SJCRH30 (cell line): ENCODE data around the gene ATRX. TPM values are rescaled to one million over a fixed set of nuclear protein-coding genes. Genes with fewer than 3 reads are reported as not detected.
A peak's percentile ranks its signal among the peaks of the same experiment; 100 is the strongest.
"Not testable (repeated sequence)": the region's sequence is repeated elsewhere in the genome, so short reads cannot be mapped to it uniquely, and the experiment has no call there.

Experiments
- DNase-seq, 2 experiments: peaks; one replicate each; pipeline ENCODE4 v3.0.0-alpha.2; 2015 to 2020
- H3K27ac ChIP-seq: fragments of 250-450 bp; sonication (Bioruptor Pico); 2 replicates; pipeline ENCODE4 v1.5.1; 2020; ENCODE audit warnings: mild to moderate bottlenecking, moderate library complexity
- H3K27me3 ChIP-seq: fragments of 250-450 bp; sonication (Bioruptor Pico); 2 replicates; pipeline ENCODE4 v1.5.1; 2020; ENCODE audit warnings: mild to moderate bottlenecking, moderate library complexity
- H3K36me3 ChIP-seq: fragments of 250-450 bp; sonication (Bioruptor Pico); 2 replicates; pipeline ENCODE4 v1.5.1; 2020; ENCODE audit warnings: mild to moderate bottlenecking, moderate library complexity
- H3K4me1 ChIP-seq: fragments of 250-450 bp; sonication (Bioruptor Pico); 2 replicates; pipeline ENCODE4 v1.5.1; 2020; ENCODE audit warnings: mild to moderate bottlenecking, moderate library complexity
- H3K4me3 ChIP-seq: fragments of 250-450 bp; sonication (Bioruptor Pico); 2 replicates; pipeline ENCODE4 v1.5.1; 2020; ENCODE audit warnings: mild to moderate bottlenecking, moderate library complexity
- H3K9me3 ChIP-seq: fragments of 250-450 bp; sonication (Bioruptor Pico); replicated peaks from 2 replicates; pipeline ENCODE4 v1.5.1; 2020; ENCODE audit warnings: mild to moderate bottlenecking, moderate library complexity
- total RNA-seq: library from RNA; depleted of rRNA; stranded (reverse); fragments of >200 nt; shearing (Covaris generic); gene quantifications from 2 replicates; pipeline ENCODE4 v1.2.3, GENCODE V29; 2014

Gene ATRX
- total RNA-seq, 1 experiment from 2014 or later = 81.2 TPM

DNA sequence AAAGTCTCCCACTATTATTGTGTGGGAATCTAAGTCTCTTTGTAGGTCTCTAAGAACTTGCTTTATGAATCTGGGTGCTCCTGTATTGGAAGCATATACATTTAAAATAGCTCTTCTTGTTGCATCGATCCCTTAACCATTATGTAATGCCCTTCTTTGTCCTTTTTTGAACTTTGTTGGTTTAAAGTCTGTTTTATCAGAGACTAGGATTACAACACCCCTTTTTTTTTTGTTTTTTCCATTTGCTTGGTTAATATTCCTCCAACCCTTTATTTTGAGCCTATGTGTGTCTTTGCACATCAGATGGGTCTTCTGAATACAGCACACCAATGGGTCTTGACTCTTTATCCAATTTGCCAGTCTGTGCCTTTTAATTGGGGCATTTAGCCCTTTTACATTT is 32.1 kb downstream of the ATRX start:
- not testable (repeated sequence) for H3K9me3 ChIP-seq, H3K4me3 ChIP-seq, H3K36me3 ChIP-seq, DNase-seq, H3K27me3 ChIP-seq, H3K27ac ChIP-seq
- peaks cover 10% of the 10 kb centered on the region for H3K4me1 ChIP-seq

GRCh38 chrX:77749695-77750094 is 36.3 kb downstream of the ATRX start:
- H3K36me3 ChIP-seq = no peaks in the 10 kb centered on the region
- H3K4me1 ChIP-seq = peaks cover 15% of the 10 kb centered on the region
- peak overlapping the region; percentile 97 for H3K27ac ChIP-seq
- no peaks in the 10 kb centered on the region for H3K27me3 ChIP-seq
- no peak overlapping the region for H3K4me3 ChIP-seq
- no peaks in the 10 kb centered on the region for H3K9me3 ChIP-seq
- peak; percentile 86 to 90 for DNase-seq

DNA sequence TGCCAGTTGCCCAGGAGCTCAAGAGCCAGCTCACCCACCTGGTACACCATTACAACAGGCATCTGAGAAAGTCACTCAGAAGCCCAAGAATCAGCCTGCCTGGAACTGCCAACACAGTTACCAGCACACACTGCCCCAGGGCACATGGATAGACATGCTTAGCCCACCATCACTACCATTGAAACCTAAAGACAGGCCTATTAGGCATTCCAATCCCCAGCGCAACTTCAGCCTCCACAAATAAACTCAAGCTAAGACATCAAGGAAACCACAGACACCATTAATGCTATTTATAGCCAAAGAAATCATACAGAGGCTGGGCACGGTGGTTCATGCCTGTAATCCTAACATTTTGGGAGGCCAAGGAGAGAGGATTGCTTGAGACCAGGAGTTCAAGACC is 42.3 kb downstream of the ATRX start:
- H3K27me3 ChIP-seq = no peaks in the 10 kb centered on the region
- DNase-seq = peak; percentile 32 to 58

DNA sequence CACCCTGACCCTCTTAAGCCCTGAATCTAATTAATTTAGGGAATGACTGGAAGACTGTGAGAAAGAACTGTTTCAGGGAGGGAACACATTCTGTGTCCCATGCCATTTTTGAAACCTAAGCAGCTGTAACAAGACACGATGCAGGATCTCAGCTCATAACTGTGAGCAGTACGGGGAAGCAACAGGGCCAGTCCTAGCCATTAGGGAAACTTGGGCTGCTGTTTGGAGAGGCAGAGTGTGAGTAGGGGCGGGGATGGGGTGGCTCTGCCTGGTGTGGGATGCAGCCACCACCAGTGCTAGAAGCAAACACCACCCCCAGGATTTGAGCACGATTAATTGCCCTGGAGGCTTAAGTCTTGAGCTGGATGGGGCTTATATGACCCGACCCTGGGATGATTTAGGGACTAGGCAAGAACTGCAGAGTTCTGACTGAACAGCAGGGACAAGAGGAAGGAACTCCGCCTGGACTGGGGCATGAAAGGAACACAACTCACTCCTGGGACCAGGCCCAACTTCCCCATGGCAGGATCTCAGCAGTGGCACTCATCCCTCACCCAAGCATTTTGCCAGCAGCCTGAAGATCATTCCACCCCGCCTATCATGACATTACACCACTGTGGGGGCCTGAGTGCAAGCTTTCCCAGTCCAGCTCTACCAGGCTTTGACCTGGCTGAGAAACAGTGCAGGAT is 43.1 kb downstream of the ATRX start:
- Histone ChIP-seq H3K27me3 (no peaks in the 10 kb centered on the region), H3K4me1 (peaks cover 12% of the 10 kb centered on the region; the same call in 1 of the 2 replicates), H3K36me3 (no peaks in the 10 kb centered on the region), H3K4me3 (no peak overlapping the region), H3K9me3 (no peaks in the 10 kb centered on the region), H3K27ac (peak overlapping the region; percentile 51)
- DNase-seq = peak; percentile 37 to 64

More for the DNA sequence above, 42.3 kb downstream of the ATRX start:
- H3K36me3 ChIP-seq = no peaks in the 10 kb centered on the region
- no peak overlapping the region for H3K4me3 ChIP-seq
- peak overlapping the region; percentile 51 for H3K27ac ChIP-seq
- peaks cover 14% of the 10 kb centered on the region; the same call in 1 of the 2 replicates for H3K4me1 ChIP-seq
- H3K9me3 ChIP-seq = no peaks in the 10 kb centered on the region

DNA sequence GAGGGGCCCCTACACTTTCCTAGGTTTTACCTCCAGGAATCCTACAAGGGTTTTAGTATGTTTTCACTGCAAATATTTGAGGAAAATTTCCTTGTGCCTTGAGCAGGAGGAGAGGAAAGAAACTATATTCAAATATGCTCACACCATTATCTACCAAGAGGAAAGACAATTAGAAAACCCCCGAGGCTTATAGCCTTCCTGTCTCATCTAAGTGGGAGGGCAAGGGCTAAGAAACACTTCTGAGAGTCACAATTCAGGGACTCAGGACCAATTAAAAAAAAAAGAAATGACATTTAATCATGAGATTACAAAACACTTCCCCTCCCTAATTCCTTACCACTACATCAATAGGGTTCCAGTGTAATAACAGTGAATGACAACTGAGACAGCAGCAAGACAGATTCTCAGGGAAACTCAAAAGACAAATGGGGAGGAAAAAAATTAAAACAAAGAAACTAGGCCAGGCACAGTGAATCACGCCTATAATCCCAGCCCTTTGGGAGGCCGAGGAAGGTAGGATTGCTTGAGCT is 45.6 kb downstream of the ATRX start:
- DNase-seq = no peak
- no peaks in the 10 kb centered on the region for H3K27me3 ChIP-seq
- H3K27ac ChIP-seq = no peak overlapping the region
- no peaks in the 10 kb centered on the region for H3K9me3 ChIP-seq
- peaks cover 12% of the 10 kb centered on the region; the same call in 1 of the 2 replicates for H3K4me1 ChIP-seq
- H3K4me3 ChIP-seq = no peak overlapping the region
- no peaks in the 10 kb centered on the region for H3K36me3 ChIP-seq

DNA sequence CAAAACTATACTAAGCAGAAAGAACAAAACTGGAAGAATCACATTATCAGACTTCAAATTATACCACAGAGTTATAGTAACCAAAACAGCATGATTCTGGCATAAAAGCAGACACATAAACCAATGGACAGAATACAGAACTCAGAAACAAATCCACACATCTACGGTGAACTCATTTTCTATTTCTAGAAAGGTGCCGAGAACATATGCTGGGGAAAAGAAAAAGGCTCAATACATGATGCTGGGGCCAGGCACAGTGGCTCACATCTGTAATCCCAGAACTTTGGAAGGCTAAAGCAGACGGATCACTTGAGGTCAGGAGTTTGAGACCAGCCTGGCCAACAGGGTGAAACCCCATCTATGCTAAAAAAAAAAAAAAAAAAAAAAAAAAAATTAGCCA is 52.7 kb downstream of the ATRX start:
- Histone ChIP-seq H3K9me3 (no peaks in the 10 kb centered on the region), H3K36me3 (no peaks in the 10 kb centered on the region), H3K27me3 (no peaks in the 10 kb centered on the region), H3K4me3 (no peak overlapping the region), H3K4me1 (no peaks in the 10 kb centered on the region), H3K27ac (no peak overlapping the region)
- no peak for DNase-seq

GRCh38 chrX:77731821-77732419 is 54.1 kb downstream of the ATRX start:
- H3K27ac ChIP-seq = no peak overlapping the region
- no peaks in the 10 kb centered on the region for H3K27me3 ChIP-seq
- no peak overlapping the region for H3K4me3 ChIP-seq
- H3K4me1 ChIP-seq = no peaks in the 10 kb centered on the region
- no peaks in the 10 kb centered on the region for H3K9me3 ChIP-seq
- H3K36me3 ChIP-seq = no peaks in the 10 kb centered on the region
- no peak for DNase-seq

DNA sequence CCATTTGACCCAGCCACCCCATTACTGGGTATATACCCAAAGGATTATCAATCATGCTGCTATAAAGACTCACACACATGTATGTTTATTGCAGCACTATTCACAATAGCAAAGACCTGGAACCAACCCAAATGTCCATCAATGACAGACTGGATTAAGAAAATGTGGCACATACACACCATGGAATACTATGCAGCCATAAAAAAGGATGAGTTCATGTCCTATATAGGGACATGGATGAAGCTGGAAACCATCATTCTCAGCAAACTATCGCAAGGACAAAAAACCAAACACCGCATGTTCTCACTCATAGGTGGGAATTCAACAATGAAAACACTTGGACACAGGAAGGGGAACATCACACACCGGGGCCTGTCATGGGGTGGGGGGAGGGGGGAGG is 59.9 kb downstream of the ATRX start:
- DNase-seq, H3K9me3 ChIP-seq, H3K27me3 ChIP-seq, H3K4me3 ChIP-seq, H3K27ac ChIP-seq, H3K36me3 ChIP-seq, H3K4me1 ChIP-seq: not testable (repeated sequence)

GRCh38 chrX:77723681-77724080 is 62.3 kb downstream of the ATRX start:
- Histone ChIP-seq H3K9me3 (no peaks in the 10 kb centered on the region), H3K27ac (no peak overlapping the region), H3K27me3 (no peaks in the 10 kb centered on the region), H3K4me1 (no peaks in the 10 kb centered on the region), H3K4me3 (no peak overlapping the region), H3K36me3 (no peaks in the 10 kb centered on the region)
- DNase-seq = no peak

DNA sequence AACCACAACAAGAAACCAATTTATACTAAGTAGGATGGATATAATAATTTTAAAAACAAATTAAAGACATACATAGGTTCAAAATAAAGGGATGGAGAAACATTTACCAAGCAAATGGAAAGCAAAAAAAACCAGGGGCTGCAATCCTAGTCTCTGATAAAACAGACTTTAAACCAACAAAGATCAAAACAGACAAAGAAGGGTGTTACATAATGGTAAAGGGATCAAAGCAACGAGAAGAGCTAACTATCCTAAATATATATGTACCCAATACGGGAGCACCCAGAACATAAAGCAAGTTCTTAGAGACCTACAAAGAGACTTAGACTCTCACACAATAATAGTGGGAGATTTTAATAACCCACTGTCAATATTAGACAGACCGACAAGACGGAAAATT is 66.6 kb downstream of the ATRX start:
- no peak for DNase-seq

DNA sequence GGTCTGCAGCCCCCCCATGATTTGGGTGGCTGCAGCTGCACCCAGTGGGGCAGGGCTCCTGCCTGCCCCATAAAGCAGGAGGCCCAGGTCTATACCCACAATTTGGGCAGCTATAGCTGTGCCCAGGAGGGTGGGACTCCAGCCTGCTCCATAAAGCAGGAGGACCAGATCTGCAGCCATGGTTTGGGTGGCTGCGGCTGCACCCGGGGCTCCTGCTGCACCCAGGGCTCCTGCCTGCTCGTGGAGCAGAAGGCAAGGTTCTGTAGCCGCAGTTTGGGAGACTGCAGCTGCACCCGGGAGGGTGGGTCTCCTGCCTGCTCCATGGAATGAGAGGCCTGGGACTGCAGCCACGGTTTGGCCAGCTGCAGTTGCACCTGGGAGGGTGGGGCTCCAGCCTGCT is 81.1 kb downstream of the ATRX start:
- Histone ChIP-seq H3K9me3 (no peaks in the 10 kb centered on the region), H3K27me3 (no peaks in the 10 kb centered on the region), H3K36me3 (0 out of 2 replicates have a peak, but pooled peaks cover 4% of the 10 kb centered on the region), H3K4me1 (no peaks in the 10 kb centered on the region), H3K27ac (no peak overlapping the region), H3K4me3 (no peak overlapping the region)
- DNase-seq = no peak

More for the DNA sequence above, 66.6 kb downstream of the ATRX start:
- H3K27ac ChIP-seq = no peak overlapping the region
- H3K27me3 ChIP-seq = no peaks in the 10 kb centered on the region
- H3K9me3 ChIP-seq = no peaks in the 10 kb centered on the region
- H3K36me3 ChIP-seq = no peaks in the 10 kb centered on the region
- H3K4me3 ChIP-seq = no peak overlapping the region
- no peaks in the 10 kb centered on the region for H3K4me1 ChIP-seq

DNA sequence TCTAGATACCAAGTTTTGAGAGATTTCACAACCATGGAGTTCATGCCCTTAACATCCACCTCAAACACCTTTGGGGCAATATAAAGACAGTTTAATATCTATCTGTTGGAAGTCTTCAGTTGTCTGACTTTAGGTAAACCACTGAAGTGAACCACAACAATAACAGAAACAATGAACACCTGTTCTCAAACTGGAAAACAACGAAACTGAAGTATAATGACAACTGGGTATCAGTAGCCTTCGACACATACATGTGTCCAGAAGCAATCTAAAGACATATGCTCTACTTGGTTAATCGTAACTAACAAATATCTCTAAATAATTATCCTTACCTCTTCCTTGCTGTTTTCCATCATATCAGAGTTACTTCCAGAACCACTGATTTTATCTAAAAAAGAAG is 87.8 kb downstream of the ATRX start:
- Histone ChIP-seq H3K4me1 (no peaks in the 10 kb centered on the region), H3K27ac (no peak overlapping the region), H3K4me3 (no peak overlapping the region), H3K9me3 (no peaks in the 10 kb centered on the region), H3K36me3 (peaks cover 2% of the 10 kb centered on the region; the same call in 1 of the 2 replicates), H3K27me3 (no peaks in the 10 kb centered on the region)
- no peak for DNase-seq

- H3K27ac ChIP-seq = no peak overlapping the region
- H3K4me3 ChIP-seq = no peak overlapping the region
- H3K36me3 ChIP-seq = peaks cover 2% of the 10 kb centered on the region; the same call in 1 of the 2 replicates
- H3K27me3 ChIP-seq = no peaks in the 10 kb centered on the region
- H3K9me3 ChIP-seq = no peaks in the 10 kb centered on the region
- DNase-seq = no peak
- H3K4me1 ChIP-seq = no peaks in the 10 kb centered on the region
Measured at GRCh38 chrX:77694491-77694890, 91.5 kb downstream of the ATRX start.

DNA sequence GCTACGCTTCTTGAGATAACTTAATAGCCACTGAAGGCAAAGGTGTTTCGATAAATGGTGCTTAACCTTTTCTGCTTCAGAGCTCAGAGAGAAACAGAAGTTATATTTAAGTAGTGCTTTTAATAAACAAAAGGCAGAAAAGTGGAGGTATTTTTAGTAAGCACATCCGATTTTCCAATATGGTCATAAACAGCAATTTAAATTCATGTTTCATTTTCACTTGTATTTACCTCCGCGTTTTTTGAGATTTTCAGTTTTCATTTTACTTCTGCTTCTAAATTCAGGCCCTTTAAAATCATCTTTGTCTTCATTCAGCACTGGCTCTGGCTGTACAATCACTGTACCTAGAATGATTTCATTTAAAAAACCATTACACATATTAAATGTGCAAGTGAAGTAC is 92.4 kb downstream of the ATRX start:
- no peak for DNase-seq
- H3K36me3 ChIP-seq = peaks cover under 1% of the 10 kb centered on the region; the same call in 1 of the 2 replicates

DNA sequence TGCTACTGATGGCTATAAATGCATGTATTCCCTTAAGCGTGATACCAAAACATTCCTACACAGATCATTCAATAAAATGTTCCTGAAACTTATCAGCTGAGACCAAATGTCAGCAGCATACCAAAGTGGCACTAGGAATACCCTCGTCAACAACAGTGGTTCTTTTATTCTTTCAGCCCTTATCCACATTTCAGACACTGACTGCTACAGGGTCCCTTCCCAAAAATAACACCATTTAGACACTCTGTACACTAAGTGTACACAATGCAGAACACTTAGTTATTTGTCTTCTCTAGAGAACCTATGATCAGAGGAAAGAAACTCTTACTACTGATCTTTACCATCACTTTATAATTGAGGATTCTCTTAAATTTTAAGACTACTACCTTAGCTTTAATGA is 94.1 kb downstream of the ATRX start:
- no peak overlapping the region for H3K4me3 ChIP-seq
- H3K27me3 ChIP-seq = no peaks in the 10 kb centered on the region
- H3K4me1 ChIP-seq = no peaks in the 10 kb centered on the region
- no peaks in the 10 kb centered on the region for H3K9me3 ChIP-seq
- H3K27ac ChIP-seq = no peak overlapping the region
- no peak for DNase-seq
- H3K36me3 ChIP-seq = no peaks in the 10 kb centered on the region; the same call in 1 of the 2 replicates

More for the DNA sequence above, 92.4 kb downstream of the ATRX start:
- Histone ChIP-seq H3K27me3 (no peaks in the 10 kb centered on the region), H3K4me3 (no peak overlapping the region), H3K9me3 (no peaks in the 10 kb centered on the region), H3K4me1 (no peaks in the 10 kb centered on the region), H3K27ac (no peak overlapping the region)
